Stimulated activated CD8-positive, alpha-beta memory T cell treated with anti-CD3 and anti-CD28 coated beads, Interleukin-12 subunit alpha, Interleukin-12 subunit beta, amount 100 ng/mL, for 4 hours (primary cell): Measurements from ENCODE around the gene ONECUT2.
"Not testable (repeated sequence)": the region's sequence is repeated elsewhere in the genome, so short reads cannot be mapped to it uniquely, and the experiment has no call there.

Source experiments
- DNase-seq: peaks from one replicate; pipeline ENCODE4 v3.0.0-alpha.2; 2020; ENCODE audit warnings: low read depth

The ONECUT2 gene

GRCh38 chr18:57446322-57446721 lies 11.1 kb downstream of the ONECUT2 start:
- DNase-seq: no peak

GRCh38 chr18:57447154-57447621 lies 12.0 kb downstream of the ONECUT2 start:
- DNase-seq: no peak

GRCh38 chr18:57455576-57456129 lies 20.5 kb downstream of the ONECUT2 start:
- no peak for DNase-seq

- no peak for DNase-seq
These were observed 26.6 kb downstream of the ONECUT2 start for GRCh38 chr18:57461652-57462269.

GRCh38 chr18:57466307-57466706 lies 31.1 kb downstream of the ONECUT2 start:
- no peak for DNase-seq

- DNase-seq: no peak
These were observed 31.7 kb downstream of the ONECUT2 start for GRCh38 chr18:57466745-57467409.

GRCh38 chr18:57469884-57470283 lies 34.7 kb downstream of the ONECUT2 start:
- no peak for DNase-seq

- no peak for DNase-seq
These were observed 40.2 kb downstream of the ONECUT2 start for GRCh38 chr18:57475408-57475807.

- DNase-seq: no peak
These were observed 40.7 kb downstream of the ONECUT2 start for GRCh38 chr18:57475903-57476302.

GRCh38 chr18:57480733-57481132 lies 45.6 kb downstream of the ONECUT2 start:
- no peak for DNase-seq

GRCh38 chr18:57497372-57498294 lies 62.5 kb downstream of the ONECUT2 start:
- DNase-seq: no peak

GRCh38 chr18:57498682-57499256 lies 63.6 kb downstream of the ONECUT2 start:
- no peak for DNase-seq

- DNase-seq: no peak
These were observed 67.5 kb downstream of the ONECUT2 start for GRCh38 chr18:57502624-57503023.

- DNase-seq: no peak
These were observed 70.1 kb downstream of the ONECUT2 start for GRCh38 chr18:57505231-57505630.

- DNase-seq: no peak
These were observed 80.9 kb downstream of the ONECUT2 start for GRCh38 chr18:57516056-57516455.

- DNase-seq: no peak
These were observed 83.4 kb downstream of the ONECUT2 start for GRCh38 chr18:57518533-57518932.

- DNase-seq: no peak
These were observed 84.7 kb downstream of the ONECUT2 start for GRCh38 chr18:57519668-57520424.

- not testable (repeated sequence) for DNase-seq
These were observed 87.2 kb downstream of the ONECUT2 start for GRCh38 chr18:57522348-57522747.

- no peak for DNase-seq
These were observed 88.2 kb downstream of the ONECUT2 start for GRCh38 chr18:57523171-57523956.

- DNase-seq: no peak
These were observed 92.5 kb downstream of the ONECUT2 start for GRCh38 chr18:57527556-57528229.
